AG04450 (cell line): ENCODE data around the gene HSBP1L1. TPM values are rescaled to one million over a fixed set of nuclear protein-coding genes. Genes with fewer than 3 reads are reported as not detected.

Experiments
- CTCF ChIA-PET: fragments of 300-600, 350-600 bp; formaldehyde crosslinking; extraction: SDS; loops from one replicate; lab custom pipeline; 2022; ENCODE audit warnings: antibody characterized with exemption, inconsistent platforms; lab: Charles Lee
- POLR2A ChIA-PET: fragments of 350-600 bp; formaldehyde crosslinking; extraction: SDS; loops from one replicate; lab custom pipeline; 2021; ENCODE audit warnings: antibody characterized with exemption, inconsistent platforms; lab: Yijun Ruan, JAX
- DNase-seq: peaks from one replicate; pipeline ENCODE4 v3.0.0-alpha.2; 2011; ENCODE audit warnings: low read depth, low spot score
- H3K27ac ChIP-seq: one replicate; pipeline ENCODE4 v1.5.1; 2012; ENCODE audit warnings: low read depth, low read length, control low read depth
- H3K27me3 ChIP-seq: one replicate; pipeline ENCODE4 v1.6.0; 2012; ENCODE audit warnings: low read length; ENCODE audit not compliant: control insufficient read depth, insufficient read depth
- H3K4me3 ChIP-seq: 2 replicates; pipeline ENCODE4 v1.5.1; 2011; ENCODE audit warnings: mild to moderate bottlenecking, low read depth, low read length, control low read depth
- H3K9me3 ChIP-seq: 2 replicates; pipeline ENCODE4 v1.5.1; 2012; ENCODE audit warnings: low read length; ENCODE audit not compliant: control insufficient read depth, insufficient read depth
- polyA plus RNA-seq: library from polyadenylated mRNA; depleted of rRNA; stranded (reverse); fragments of >200 nt; gene quantifications from 2 replicates; pipeline ENCODE4 v1.2.3, GENCODE V29; 2011
- TF ChIP-seq, protein P1 (sequence below): IDR thresholded peaks from 2 replicates; pipeline ENCODE4 v1.5.1; 2011; ENCODE audit warnings: low read depth, low read length, control low read depth, inconsistent platforms

Gene HSBP1L1
- polyA plus RNA-seq, 1 experiment: 19.4 TPM

DNA sequence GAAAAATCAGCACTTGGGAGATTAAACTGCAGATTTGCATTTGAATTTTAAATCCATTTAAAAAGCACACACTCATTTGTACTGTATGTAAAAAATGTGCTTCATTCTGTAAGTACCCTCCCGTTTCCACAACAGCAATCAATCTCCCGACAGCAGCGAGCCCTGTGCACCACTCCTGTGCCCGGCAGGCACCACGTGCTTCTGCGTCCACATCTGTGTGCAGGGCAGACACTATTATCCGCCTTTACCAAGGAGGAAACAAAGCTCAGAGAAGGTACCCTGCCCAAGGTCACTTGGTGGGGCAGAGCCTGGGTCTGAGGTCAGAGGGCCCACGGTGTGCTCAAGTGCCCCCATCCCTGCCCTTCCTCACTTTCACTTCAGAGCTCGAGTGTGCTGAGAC is 7.5 kb downstream of the HSBP1L1 start:
- H3K9me3 ChIP-seq: no peaks in the 10 kb centered on the region
- H3K4me3 ChIP-seq: no peak overlapping the region
- TF ChIP-seq, protein P1, sequence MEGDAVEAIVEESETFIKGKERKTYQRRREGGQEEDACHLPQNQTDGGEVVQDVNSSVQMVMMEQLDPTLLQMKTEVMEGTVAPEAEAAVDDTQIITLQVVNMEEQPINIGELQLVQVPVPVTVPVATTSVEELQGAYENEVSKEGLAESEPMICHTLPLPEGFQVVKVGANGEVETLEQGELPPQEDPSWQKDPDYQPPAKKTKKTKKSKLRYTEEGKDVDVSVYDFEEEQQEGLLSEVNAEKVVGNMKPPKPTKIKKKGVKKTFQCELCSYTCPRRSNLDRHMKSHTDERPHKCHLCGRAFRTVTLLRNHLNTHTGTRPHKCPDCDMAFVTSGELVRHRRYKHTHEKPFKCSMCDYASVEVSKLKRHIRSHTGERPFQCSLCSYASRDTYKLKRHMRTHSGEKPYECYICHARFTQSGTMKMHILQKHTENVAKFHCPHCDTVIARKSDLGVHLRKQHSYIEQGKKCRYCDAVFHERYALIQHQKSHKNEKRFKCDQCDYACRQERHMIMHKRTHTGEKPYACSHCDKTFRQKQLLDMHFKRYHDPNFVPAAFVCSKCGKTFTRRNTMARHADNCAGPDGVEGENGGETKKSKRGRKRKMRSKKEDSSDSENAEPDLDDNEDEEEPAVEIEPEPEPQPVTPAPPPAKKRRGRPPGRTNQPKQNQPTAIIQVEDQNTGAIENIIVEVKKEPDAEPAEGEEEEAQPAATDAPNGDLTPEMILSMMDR: no peak
- ChIA-PET CTCF (no interaction called here), POLR2A (interaction anchor here (0.6 kb wide), 1 partner anchor 141 kb away, joined by 3 read pairs; no protein-coding TSS in a partner anchor)
- H3K27ac ChIP-seq: no peak overlapping the region
- no peak for DNase-seq
- no peaks in the 10 kb centered on the region for H3K27me3 ChIP-seq

DNA sequence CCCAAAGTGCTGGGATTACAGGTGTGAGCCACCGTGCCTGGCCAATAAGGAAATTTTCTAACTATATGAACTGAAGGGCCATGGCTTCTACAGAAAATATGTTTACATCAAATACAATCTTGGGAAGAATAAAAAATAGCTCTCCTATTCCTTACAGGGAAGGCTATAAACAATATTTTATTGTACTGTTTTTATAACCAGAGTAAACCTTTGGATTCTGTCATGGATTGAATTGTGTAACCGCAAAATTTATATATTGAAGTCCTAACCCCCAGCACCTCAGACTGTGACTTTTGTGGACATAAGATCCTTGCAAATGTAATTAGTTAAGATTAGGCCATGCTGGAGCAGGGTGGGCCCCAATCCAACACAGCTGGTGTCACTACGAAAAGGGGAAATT is 8.3 kb downstream of the HSBP1L1 start:
- ChIA-PET POLR2A (interaction anchor here (0.5 kb wide), 1 partner anchor 12 kb away, joined by 3 read pairs; no protein-coding TSS in a partner anchor), CTCF (no interaction called here)
- no peak for DNase-seq
- Histone ChIP-seq H3K9me3 (no peaks in the 10 kb centered on the region), H3K27me3 (no peaks in the 10 kb centered on the region), H3K27ac (no peak overlapping the region), H3K4me3 (no peak overlapping the region)
- TF ChIP-seq, protein P1: no peak

DNA sequence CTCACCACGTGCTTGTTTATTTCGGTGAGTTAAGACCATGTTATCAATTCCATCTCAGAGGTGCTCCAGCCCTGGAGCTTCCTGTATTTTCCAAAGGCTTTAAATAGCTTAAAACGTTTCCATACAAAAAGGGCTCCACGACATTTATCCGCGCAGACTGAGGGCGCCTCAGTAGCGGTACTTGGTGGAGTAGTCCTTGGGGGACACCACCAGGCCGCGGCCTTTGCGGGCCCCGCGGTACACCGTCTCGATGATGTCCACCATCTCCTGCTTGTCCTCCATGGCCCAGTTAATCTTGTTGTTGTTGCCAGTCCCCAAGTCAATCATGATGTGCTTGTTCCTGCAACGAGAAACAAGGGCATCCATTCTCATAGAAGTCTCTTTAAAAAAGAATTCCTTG is 9.1 kb downstream of the HSBP1L1 start:
- no peak overlapping the region for H3K4me3 ChIP-seq
- ChIA-PET CTCF (no interaction called here), POLR2A (no interaction called here)
- TF ChIP-seq, protein P1: no peak
- no peak overlapping the region for H3K27ac ChIP-seq
- no peaks in the 10 kb centered on the region for H3K27me3 ChIP-seq
- no peak for DNase-seq
- no peaks in the 10 kb centered on the region for H3K9me3 ChIP-seq

DNA sequence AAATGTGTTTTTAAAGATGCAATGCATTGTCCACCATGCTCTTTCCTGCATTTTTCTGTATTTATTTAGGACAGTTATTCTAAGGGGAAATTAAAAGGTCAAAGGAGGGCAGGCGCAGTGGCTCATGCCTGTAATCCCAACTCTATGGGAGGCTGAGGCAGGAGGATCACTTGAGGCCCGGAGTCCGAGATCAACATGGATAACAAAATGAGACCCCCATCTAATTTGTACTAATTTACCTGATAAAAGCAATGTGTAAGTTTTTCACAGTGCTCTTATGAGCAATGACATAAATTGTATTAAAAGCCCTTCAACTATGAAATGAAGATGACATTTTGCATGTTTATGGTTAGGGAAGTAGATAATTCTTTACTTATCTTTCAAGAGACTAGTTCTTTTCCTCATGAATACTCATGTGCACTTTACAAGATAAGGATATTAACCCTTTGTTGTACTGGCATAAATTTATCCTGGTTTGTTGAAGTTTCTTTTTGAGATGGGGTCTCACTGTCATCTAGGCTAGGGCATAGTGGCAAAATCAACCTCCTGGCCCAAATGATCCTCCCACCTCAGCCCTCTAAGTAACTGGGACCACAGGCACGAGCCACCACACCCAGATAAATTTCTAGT is 9.7 kb downstream of the HSBP1L1 start:
- Histone ChIP-seq H3K27ac (no peak overlapping the region), H3K4me3 (no peak overlapping the region), H3K9me3 (no peaks in the 10 kb centered on the region), H3K27me3 (no peaks in the 10 kb centered on the region)
- TF ChIP-seq, protein P1: no peak
- CTCF ChIA-PET: no interaction called here
- POLR2A ChIA-PET: no interaction called here
- DNase-seq: no peak

DNA sequence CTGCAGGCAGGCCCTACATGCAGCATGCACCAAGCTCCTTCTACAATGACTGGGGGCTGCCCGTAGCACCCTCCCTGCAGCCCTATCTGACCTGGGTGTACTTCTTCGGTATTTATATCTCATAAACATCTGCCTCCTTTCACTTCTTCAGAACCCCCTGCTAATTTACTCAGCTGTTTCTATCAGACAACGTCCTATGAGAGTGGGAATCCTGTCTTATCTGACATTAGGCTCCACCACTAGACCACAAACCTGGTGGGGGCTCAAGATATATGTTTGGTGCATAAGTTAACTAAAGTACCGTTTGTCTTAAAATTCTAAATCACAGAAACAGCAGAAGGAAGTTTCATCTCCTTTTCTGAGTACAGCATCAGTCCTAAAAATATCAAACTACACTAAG is 10.6 kb downstream of the HSBP1L1 start:
- no peaks in the 10 kb centered on the region for H3K27me3 ChIP-seq
- DNase-seq: no peak
- H3K27ac ChIP-seq: no peak overlapping the region
- TF ChIP-seq, protein P1: no peak
- H3K9me3 ChIP-seq: no peaks in the 10 kb centered on the region
- POLR2A ChIA-PET: no interaction called here
- CTCF ChIA-PET: no interaction called here
- no peak overlapping the region for H3K4me3 ChIP-seq
